H1 (cell line): ENCODE data around the gene CORO6. TPM values are rescaled to one million over a fixed set of nuclear protein-coding genes. Genes with fewer than 3 reads are reported as not detected.

Source experiments
- RAD21 ChIP-seq, 2 experiments: IDR thresholded peaks in 1 of 2; conservative IDR thresholded peaks in 1 of 2; 2 replicates each; pipeline ENCODE4 v1.6.1; 2011; ENCODE audit warnings: low read depth in 2 of 2, low read length in 2 of 2, improper control_type of control experiment in 1 of 2, inconsistent platforms in 1 of 2, mild to moderate bottlenecking in 1 of 2, moderate library complexity in 1 of 2
- polyA plus RNA-seq, 7 experiments: library from polyadenylated mRNA; depleted of rRNA in 3 of 7; stranded (reverse) in 5 of 7; unstranded in 2 of 7; fragments of >200 nt in 5 of 7; fragments of 200-250 nt in 2 of 7; gene quantifications; 1 replicate in 5 of 7; 2 replicates in 1 of 7; 4 replicates in 1 of 7; pipeline versions ENCODE4 v1.2.1 to v1.2.3, GENCODE V29; 2011 to 2013; ENCODE audit warnings: missing spikeins in 2 of 7, mixed read lengths in 2 of 7
- total RNA-seq: library from RNA; stranded (reverse); fragmentation: NEBNext Ultra II Directional; extraction: Animal tissue kit (Norgen Biotek cat#: 25700); gene quantifications from 2 replicates; pipeline ENCODE4 v1.2.1, GENCODE V29; 2021

Gene CORO6
- total and polyA plus RNA-seq, 2 of the 8 experiments (the other 6 are each of a cell fraction or from before 2014, with no cell fraction given) = 2.5 to 8.6 TPM

- no peak for TF ChIP-seq RAD21 (IDR thresholded peaks at IDR 0.05 in 1 of 2, conservative IDR thresholded peaks at IDR 0.05 in 1 of 2; ENCODE audit: low read depth in 2 of 2, low read length in 2 of 2)
Observed at GRCh38 chr17:29596811-29597210, 25.9 kb downstream of the CORO6 start (continued).
